CD4-positive, CD25-positive, alpha-beta regulatory T cell (primary cell): ENCODE data around the gene CATSPERB. TPM values are rescaled to one million over a fixed set of nuclear protein-coding genes. Genes with fewer than 3 reads are reported as not detected.

ENCODE experiments used
- ATAC-seq, 2 donors: fragments of 150-1000 bp; cut with Tn5 transposase; one replicate each; pipeline ENCODE4 v1.10.0; 2021; ENCODE audit warnings: low read depth in 2 of 2, moderate number of reproducible peaks in 2 of 2, moderate library complexity in 1 of 2
- DNase-seq, 3 donors: peaks; one replicate each; pipeline versions ENCODE4 v3.0.0 to v3.0.0-alpha.2; 2012 to 2022; ENCODE audit warnings: mixed read lengths in 1 of 3
- H3K27ac ChIP-seq: one replicate; pipeline ENCODE4 v1.7.0; 2013; ENCODE audit warnings: mild to moderate bottlenecking, low read length; ENCODE audit not compliant: insufficient read depth, poor library complexity, severe bottlenecking
- H3K27me3 ChIP-seq: one replicate; pipeline ENCODE4 v1.7.0; 2013; ENCODE audit warnings: low read length; ENCODE audit not compliant: control insufficient read depth, insufficient read depth
- H3K36me3 ChIP-seq: one replicate; pipeline ENCODE4 v1.7.0; 2013; ENCODE audit warnings: mild to moderate bottlenecking, low read length, moderate library complexity; ENCODE audit not compliant: control insufficient read depth, insufficient read depth
- H3K4me1 ChIP-seq: 2 replicates; pipeline ENCODE4 v1.7.0; 2013; ENCODE audit warnings: mild to moderate bottlenecking, low read length; ENCODE audit not compliant: insufficient read depth, control insufficient read depth, poor library complexity, severe bottlenecking
- H3K4me3 ChIP-seq: one replicate; pipeline ENCODE4 v1.7.0; 2013; ENCODE audit warnings: low read depth, mild to moderate bottlenecking, low read length, moderate library complexity
- H3K9me3 ChIP-seq, 2 experiments: 1 replicate in 1 of 2; 2 replicates in 1 of 2; pipeline ENCODE4 v1.7.0; 2013; ENCODE audit warnings: low read length in 2 of 2, mild to moderate bottlenecking in 1 of 2, moderate library complexity in 1 of 2; ENCODE audit not compliant: control insufficient read depth in 2 of 2
- H3K27ac Mint-ChIP-seq, 3 donors: one replicate each; pipeline ENCODE4 v1.8.0; 2020 to 2022; ENCODE audit warnings: mild to moderate bottlenecking in 3 of 3, mixed read lengths in 3 of 3, moderate library complexity in 2 of 3
- H3K27me3 Mint-ChIP-seq: one replicate; pipeline ENCODE4 v1.8.0; 2022; ENCODE audit warnings: mild to moderate bottlenecking, mixed read lengths
- H3K36me3 Mint-ChIP-seq: one replicate; pipeline ENCODE4 v1.8.0; 2020; ENCODE audit warnings: mixed read lengths
- H3K4me1 Mint-ChIP-seq, 4 donors: one replicate each; pipeline ENCODE4 v1.8.0; 2020 to 2022; ENCODE audit warnings: mixed read lengths in 4 of 4, mild to moderate bottlenecking in 1 of 4
- H3K4me3 Mint-ChIP-seq, 4 donors: one replicate each; pipeline ENCODE4 v1.8.0; 2020 to 2022; ENCODE audit warnings: mild to moderate bottlenecking in 4 of 4, mixed read lengths in 4 of 4, moderate library complexity in 3 of 4
- H3K9me3 Mint-ChIP-seq, 7 donors: one replicate each; pipeline ENCODE4 v1.8.0; 2020 to 2022; ENCODE audit warnings: mixed read lengths in 7 of 7, mild to moderate bottlenecking in 3 of 7, moderate library complexity in 2 of 7
- polyA plus RNA-seq, 4 donors: library from polyadenylated mRNA; unstranded; fragments of 300-500 nt; fragmentation: Illumina TruSeq; gene quantifications; one replicate each; pipeline ENCODE4 v1.2.3, GENCODE V29; 2021
- total RNA-seq: library from RNA; stranded (reverse); gene quantifications from one replicate; pipeline ENCODE4 v1.2.3, GENCODE V29; 2022

Gene CATSPERB
- total and polyA plus RNA-seq, 5 donors from 2014 or later, result 0.24 to 2.7 TPM; not detected in 3

DNA sequence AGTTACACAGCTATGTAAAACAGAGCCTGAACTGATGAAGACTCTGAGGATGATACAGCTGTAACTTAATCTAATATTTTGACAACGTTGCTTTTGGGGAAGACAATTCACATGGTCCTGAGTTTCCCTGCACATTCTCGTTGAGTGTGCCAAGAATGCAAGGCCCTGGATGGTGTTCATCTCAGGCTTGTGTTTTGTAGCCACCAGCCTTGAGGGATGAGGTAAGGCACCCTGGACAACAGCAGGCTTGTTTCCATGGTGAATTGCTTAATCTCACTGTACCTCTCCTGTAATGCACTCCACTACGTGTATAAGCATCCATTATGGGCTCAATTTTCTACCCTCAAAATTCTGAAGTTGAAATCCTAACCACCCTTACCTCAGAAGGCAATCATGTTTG lies 2.1 kb downstream of the CATSPERB start:
- Histone ChIP-seq H3K9me3 (no peaks in the 10 kb centered on the region), H3K27ac (no peak overlapping the region), H3K4me1 (no peaks in the 10 kb centered on the region), H3K36me3 (no peaks in the 10 kb centered on the region), H3K27me3 (peaks cover 2% of the 10 kb centered on the region), H3K4me3 (no peak overlapping the region)
- no peak overlapping the region for H3K27ac Mint-ChIP-seq
- peaks cover 0 to 1% (median 0%) of the 10 kb centered on the region in 7 donors for H3K9me3 Mint-ChIP-seq
- no peaks in the 10 kb centered on the region for H3K4me1 Mint-ChIP-seq
- no peak for ATAC-seq
- H3K4me3 Mint-ChIP-seq, result no peak overlapping the region
- no peak for DNase-seq
- H3K27me3 Mint-ChIP-seq, result peaks cover 15% of the 10 kb centered on the region
- no peaks in the 10 kb centered on the region for H3K36me3 Mint-ChIP-seq

GRCh38 chr14:91728616-91729183 lies 3.2 kb downstream of the CATSPERB start:
- H3K4me3 ChIP-seq, result no peak overlapping the region
- peak overlapping the region in 1 of 3 donors; percentile 10 for H3K27ac Mint-ChIP-seq
- no peak overlapping the region for H3K27ac ChIP-seq
- no peak for ATAC-seq
- H3K36me3 Mint-ChIP-seq, result no peaks in the 10 kb centered on the region
- H3K4me1 ChIP-seq, result no peaks in the 10 kb centered on the region
- DNase-seq, result no peak
- H3K4me1 Mint-ChIP-seq, result no peaks in the 10 kb centered on the region
- peaks cover 0 to 1% (median 0%) of the 10 kb centered on the region in 7 donors for H3K9me3 Mint-ChIP-seq
- no peak overlapping the region for H3K4me3 Mint-ChIP-seq
- H3K36me3 ChIP-seq, result no peaks in the 10 kb centered on the region
- peaks cover 12% of the 10 kb centered on the region for H3K27me3 Mint-ChIP-seq
- peaks cover 2% of the 10 kb centered on the region for H3K27me3 ChIP-seq
- no peaks in the 10 kb centered on the region for H3K9me3 ChIP-seq

GRCh38 chr14:91727121-91727520 lies 4.8 kb downstream of the CATSPERB start:
- no peak for ATAC-seq
- Histone ChIP-seq H3K27me3 (peaks cover 2% of the 10 kb centered on the region), H3K9me3 (no peaks in the 10 kb centered on the region), H3K36me3 (no peaks in the 10 kb centered on the region), H3K4me3 (no peak overlapping the region), H3K4me1 (no peaks in the 10 kb centered on the region), H3K27ac (no peak overlapping the region)
- Mint-ChIP-seq H3K9me3 (peaks cover 0 to 2% (median 0%) of the 10 kb centered on the region in 7 donors), H3K36me3 (no peaks in the 10 kb centered on the region), H3K4me1 (no peaks in the 10 kb centered on the region), H3K27ac (no peak overlapping the region), H3K4me3 (no peak overlapping the region), H3K27me3 (peaks cover 12% of the 10 kb centered on the region)
- DNase-seq, result no peak

- peaks cover 0 to 2% (median 0%) of the 10 kb centered on the region in 7 donors for H3K9me3 Mint-ChIP-seq
- H3K36me3 Mint-ChIP-seq, result no peaks in the 10 kb centered on the region
- Histone ChIP-seq H3K27ac (no peak overlapping the region), H3K4me1 (no peaks in the 10 kb centered on the region), H3K27me3 (peaks cover 4% of the 10 kb centered on the region), H3K9me3 (no peaks in the 10 kb centered on the region), H3K4me3 (no peak overlapping the region), H3K36me3 (no peaks in the 10 kb centered on the region)
- peaks cover 4% of the 10 kb centered on the region for H3K27me3 Mint-ChIP-seq
- ATAC-seq (no peak), DNase-seq (no peak)
- H3K4me1 Mint-ChIP-seq, result no peaks in the 10 kb centered on the region
- no peak overlapping the region for H3K4me3 Mint-ChIP-seq
- no peak overlapping the region for H3K27ac Mint-ChIP-seq
Observed at GRCh38 chr14:91723501-91723900, 8.4 kb downstream of the CATSPERB start.

GRCh38 chr14:91722386-91722785 lies 9.5 kb downstream of the CATSPERB start:
- no peak overlapping the region for H3K4me3 Mint-ChIP-seq
- Histone ChIP-seq H3K4me3 (no peak overlapping the region), H3K27ac (no peak overlapping the region), H3K27me3 (peaks cover 4% of the 10 kb centered on the region), H3K9me3 (no peaks in the 10 kb centered on the region), H3K4me1 (no peaks in the 10 kb centered on the region), H3K36me3 (no peaks in the 10 kb centered on the region)
- DNase-seq (no peak), ATAC-seq (no peak)
- H3K27me3 Mint-ChIP-seq, result peaks cover 4% of the 10 kb centered on the region
- no peak overlapping the region for H3K27ac Mint-ChIP-seq
- peaks cover 3% of the 10 kb centered on the region for H3K36me3 Mint-ChIP-seq
- no peaks in the 10 kb centered on the region for H3K4me1 Mint-ChIP-seq
- peaks cover 0 to 2% (median 0%) of the 10 kb centered on the region in 7 donors for H3K9me3 Mint-ChIP-seq

GRCh38 chr14:91719839-91720238 lies 12.0 kb downstream of the CATSPERB start:
- Histone ChIP-seq H3K36me3 (no peaks in the 10 kb centered on the region), H3K9me3 (no peaks in the 10 kb centered on the region), H3K27me3 (peaks cover 4% of the 10 kb centered on the region), H3K4me1 (no peaks in the 10 kb centered on the region), H3K27ac (no peak overlapping the region), H3K4me3 (no peak overlapping the region)
- peaks cover 0 to under 1% (median 0%) of the 10 kb centered on the region in 4 donors for H3K4me1 Mint-ChIP-seq
- H3K36me3 Mint-ChIP-seq, result peaks cover 3% of the 10 kb centered on the region
- H3K27ac Mint-ChIP-seq, result no peak overlapping the region
- no peak for DNase-seq
- no peak overlapping the region for H3K4me3 Mint-ChIP-seq
- peaks cover 4% of the 10 kb centered on the region for H3K27me3 Mint-ChIP-seq
- H3K9me3 Mint-ChIP-seq, result peaks cover 0 to 2% (median 0%) of the 10 kb centered on the region in 7 donors
- no peak for ATAC-seq

- Mint-ChIP-seq H3K27ac (no peak overlapping the region), H3K4me1 (peaks cover 0 to 5% (median 1%) of the 10 kb centered on the region in 4 donors), H3K9me3 (peaks cover 0 to 1% (median 0%) of the 10 kb centered on the region in 7 donors), H3K27me3 (peaks cover 8% of the 10 kb centered on the region), H3K4me3 (no peak overlapping the region), H3K36me3 (peaks cover 3% of the 10 kb centered on the region)
- DNase-seq, result no peak
- Histone ChIP-seq H3K4me3 (no peak overlapping the region), H3K9me3 (no peaks in the 10 kb centered on the region), H3K4me1 (no peaks in the 10 kb centered on the region), H3K27ac (no peak overlapping the region), H3K36me3 (no peaks in the 10 kb centered on the region), H3K27me3 (peaks cover 4% of the 10 kb centered on the region)
- ATAC-seq, result no peak
Observed at GRCh38 chr14:91716999-91717398, 14.9 kb downstream of the CATSPERB start.

DNA sequence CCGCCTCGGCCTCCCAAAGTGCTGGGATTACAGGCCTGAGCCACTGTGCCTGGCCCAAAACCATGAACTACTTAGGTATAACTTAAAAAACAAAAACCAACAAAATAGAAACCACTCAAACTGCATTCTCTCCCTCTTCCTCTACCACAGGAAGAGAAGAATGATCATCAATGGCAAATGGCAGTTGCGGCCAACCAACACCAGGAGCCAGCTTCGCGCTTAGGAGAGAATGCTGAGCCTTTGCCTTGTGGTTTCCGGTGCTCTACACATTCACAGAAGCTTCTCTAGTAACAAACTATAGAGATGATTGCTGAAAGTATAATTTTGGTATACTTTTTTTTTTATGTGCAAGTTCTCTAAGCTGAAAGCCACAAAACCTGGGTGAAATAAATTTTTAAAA lies 17.1 kb downstream of the CATSPERB start:
- Histone ChIP-seq H3K4me1 (no peaks in the 10 kb centered on the region), H3K9me3 (no peaks in the 10 kb centered on the region), H3K27me3 (peaks cover 4% of the 10 kb centered on the region), H3K27ac (no peak overlapping the region), H3K4me3 (no peak overlapping the region), H3K36me3 (no peaks in the 10 kb centered on the region)
- H3K27ac Mint-ChIP-seq, result no peak overlapping the region
- H3K9me3 Mint-ChIP-seq, result peaks cover 0 to 1% (median 0%) of the 10 kb centered on the region in 7 donors
- no peak overlapping the region for H3K4me3 Mint-ChIP-seq
- DNase-seq (peak in 1 of 3 donors; percentile 43), ATAC-seq (peak in 1 of 2 donors; percentile 37)
- peaks cover 3% of the 10 kb centered on the region for H3K36me3 Mint-ChIP-seq
- peaks cover 4% of the 10 kb centered on the region for H3K27me3 Mint-ChIP-seq
- H3K4me1 Mint-ChIP-seq, result peaks cover 0 to 5% (median 1%) of the 10 kb centered on the region in 4 donors
